Measurements from ENCODE around the gene TNFRSF9.
"Not testable (repeated sequence)": the region's sequence is repeated elsewhere in the genome, so short reads cannot be mapped to it uniquely, and the experiment has no call there.

DNA sequence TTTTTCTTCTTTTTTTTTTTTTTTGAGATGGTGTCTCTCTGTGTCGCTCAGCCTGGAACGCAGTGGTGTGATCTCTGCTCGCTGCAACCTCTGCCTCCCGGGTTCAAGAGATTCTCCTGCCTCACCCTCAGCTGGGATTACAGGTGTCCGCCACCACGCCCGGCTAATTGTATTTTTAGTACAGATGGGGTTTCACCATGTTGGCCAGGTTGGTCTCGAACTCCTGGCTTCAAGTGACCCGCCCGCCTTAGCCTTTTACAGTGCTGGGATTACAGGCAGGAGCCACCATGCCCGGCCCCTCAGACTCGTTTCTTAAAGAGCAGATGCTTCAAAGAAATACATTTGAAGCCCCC is 22.7 kb upstream of the TNFRSF9 start:
- not testable (repeated sequence) for TF ChIP-seq POLR2A, CTCF (IDR thresholded peaks at IDR 0.05)
